GM19468 (cell line): Measurements from ENCODE around the gene MFN1.

Experiments
- ATAC-seq: cut with Tn5 transposase; IDR thresholded peaks from one replicate; pipeline ENCODE4 v1.9.1; 2021; ENCODE audit warnings: mild to moderate bottlenecking, moderate library complexity, moderate number of reproducible peaks; ENCODE audit not compliant: unreplicated experiment; ENCODE audit errors: extremely low read depth

Gene MFN1

DNA sequence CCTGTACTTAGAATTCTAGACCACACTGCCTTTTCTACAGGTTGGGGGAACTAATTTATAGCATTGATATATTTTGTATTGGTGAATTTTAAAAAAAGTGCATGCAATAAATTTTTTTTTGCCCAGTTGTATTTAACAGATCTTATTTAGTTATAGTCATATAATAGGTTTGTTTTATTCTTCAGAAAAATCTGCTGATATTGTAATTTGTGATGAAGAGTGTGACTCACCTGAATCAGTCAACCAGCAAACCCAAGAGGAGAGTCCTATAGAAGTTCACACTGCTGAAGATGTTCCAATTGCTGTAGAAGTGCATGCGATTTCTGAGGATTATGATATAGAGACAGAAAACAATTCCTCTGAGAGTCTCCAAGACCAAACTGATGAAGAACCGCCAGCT lies 14.4 kb upstream of the MFN1 start:
- no peak for ATAC-seq

DNA sequence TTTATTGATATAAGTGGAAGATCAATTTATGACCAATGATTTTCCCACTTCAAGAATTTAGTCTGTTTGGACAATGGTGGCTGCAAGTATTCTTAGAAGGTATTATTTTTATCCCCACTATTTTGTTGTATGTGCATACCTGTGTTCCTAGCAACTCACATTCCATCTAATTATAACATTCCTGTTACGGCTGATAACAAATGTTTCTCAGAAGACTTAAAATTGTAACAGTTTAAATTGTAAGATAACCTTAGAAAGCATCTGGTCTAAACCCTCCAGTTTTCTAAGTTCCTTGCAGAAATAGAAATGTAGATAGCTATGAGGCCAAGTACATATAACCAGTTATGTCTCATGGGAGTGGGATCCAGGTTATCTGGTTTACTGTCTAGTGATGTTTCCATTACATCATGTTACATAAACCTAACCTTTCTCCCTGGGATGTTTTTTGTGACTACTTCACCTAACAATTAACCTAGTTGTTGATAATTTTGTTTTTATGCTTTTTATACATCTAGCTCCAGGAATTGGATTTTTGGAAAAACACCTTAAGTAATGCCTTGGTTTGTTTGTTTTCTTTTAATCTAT lies 11.1 kb upstream of the MFN1 start:
- ATAC-seq = no peak

DNA sequence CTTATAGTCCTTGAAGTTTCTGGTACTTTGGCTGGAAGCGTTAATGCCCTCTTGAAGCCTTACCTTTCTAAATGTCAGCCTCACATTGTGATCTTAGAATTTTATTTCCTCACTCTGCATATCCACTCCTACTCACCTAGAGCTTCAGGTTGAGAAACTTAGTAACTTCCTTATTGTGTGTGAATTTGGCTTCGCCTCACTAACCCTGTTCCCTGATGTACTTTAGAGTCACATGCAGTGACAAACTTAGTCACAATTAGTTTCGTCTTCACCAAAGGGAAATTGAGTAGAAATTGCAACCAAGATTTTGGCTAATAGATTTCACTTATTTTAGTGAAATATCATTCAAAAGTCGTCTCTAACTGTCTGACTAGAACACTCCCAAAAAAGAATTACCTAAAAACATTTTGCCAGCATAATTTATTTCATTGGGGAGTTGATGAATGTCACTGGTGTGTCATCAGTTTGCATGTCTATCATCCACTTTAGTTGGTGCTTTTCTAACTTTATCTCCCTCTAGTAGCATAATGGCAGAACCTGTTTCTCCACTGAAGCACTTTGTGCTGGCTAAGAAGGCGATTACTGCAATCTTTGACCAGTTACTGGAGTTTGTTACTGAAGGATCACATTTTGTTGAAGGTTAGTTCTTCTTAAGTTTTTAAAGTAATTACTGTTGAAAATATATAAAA lies 960 bp downstream of the MFN1 start:
- peak; percentile 57 for ATAC-seq

DNA sequence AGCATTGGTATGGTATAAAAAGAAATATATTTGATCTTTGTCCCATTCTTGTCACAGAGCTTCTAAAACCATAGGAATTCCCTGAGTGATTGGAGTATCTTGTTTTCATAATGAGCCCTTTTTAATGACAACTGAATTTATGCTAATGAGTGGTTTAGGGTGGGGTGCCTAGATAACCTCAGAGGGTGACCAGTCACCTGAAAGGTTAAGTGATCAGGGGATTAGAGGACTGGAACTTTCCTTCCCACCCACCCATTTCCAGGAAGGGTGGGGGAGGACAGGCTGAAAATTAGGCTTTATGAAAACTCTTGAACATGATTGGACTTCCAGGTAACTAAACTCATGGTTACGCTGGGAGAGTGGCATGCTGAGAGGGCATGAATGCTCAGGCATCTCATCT lies 8.5 kb downstream of the MFN1 start:
- ATAC-seq = no peak

DNA sequence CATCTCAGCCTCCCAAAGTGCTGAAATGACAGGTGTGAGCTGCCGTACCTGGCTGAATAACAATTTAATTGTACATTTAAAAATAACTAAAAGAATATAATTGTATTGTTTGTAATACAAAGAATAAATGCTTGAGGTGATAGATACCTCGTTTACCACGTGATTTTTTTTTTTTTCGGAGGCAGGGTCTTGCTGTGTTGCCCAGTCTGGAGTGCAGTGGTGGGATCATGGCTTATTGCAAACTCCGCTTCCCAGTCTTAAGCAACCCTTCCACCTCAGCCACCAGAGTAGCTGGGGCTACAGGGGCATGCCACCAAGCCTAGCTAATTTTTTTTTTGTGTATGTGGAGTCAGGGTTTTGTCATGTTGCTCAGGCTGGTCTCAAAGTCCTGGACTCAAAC lies 15.8 kb downstream of the MFN1 start:
- ATAC-seq = no peak

DNA sequence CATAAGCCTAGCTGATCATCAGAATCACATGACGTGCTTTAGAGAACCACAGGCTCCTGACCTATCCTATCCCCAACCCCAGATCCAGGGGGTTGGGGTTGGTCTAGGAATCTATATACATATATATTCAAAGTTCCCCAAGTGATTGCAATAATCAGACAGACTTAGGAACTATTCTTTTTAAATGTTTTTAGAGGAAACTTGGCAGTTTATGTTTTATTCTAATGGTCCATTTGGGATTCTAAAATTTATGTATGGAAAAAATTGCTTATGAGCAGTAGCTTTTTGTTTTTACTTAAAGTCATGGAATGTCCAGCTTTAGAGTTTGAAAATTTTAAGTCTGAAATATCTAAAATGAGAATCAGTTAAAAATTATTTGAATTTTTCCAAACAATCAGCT lies 22.1 kb downstream of the MFN1 start:
- no peak for ATAC-seq

DNA sequence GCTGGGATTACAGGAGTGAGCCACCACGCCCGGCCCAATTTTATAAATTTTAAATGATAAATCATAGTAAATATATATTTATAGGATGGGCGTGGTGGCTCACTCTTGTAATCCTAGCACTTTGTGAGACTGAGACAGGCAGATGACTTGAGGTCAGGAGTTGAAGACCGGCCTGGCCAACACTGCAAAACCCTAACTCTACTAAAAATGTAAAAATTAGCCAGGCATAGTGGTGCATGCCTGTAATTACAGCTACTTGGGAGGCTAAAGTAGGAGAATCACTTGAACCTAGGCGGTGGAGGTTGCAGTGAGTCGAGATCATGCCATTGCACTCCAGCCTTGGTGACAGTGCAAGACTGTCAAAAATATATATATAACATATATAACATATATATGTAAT lies 26.4 kb downstream of the MFN1 start:
- no peak for ATAC-seq

DNA sequence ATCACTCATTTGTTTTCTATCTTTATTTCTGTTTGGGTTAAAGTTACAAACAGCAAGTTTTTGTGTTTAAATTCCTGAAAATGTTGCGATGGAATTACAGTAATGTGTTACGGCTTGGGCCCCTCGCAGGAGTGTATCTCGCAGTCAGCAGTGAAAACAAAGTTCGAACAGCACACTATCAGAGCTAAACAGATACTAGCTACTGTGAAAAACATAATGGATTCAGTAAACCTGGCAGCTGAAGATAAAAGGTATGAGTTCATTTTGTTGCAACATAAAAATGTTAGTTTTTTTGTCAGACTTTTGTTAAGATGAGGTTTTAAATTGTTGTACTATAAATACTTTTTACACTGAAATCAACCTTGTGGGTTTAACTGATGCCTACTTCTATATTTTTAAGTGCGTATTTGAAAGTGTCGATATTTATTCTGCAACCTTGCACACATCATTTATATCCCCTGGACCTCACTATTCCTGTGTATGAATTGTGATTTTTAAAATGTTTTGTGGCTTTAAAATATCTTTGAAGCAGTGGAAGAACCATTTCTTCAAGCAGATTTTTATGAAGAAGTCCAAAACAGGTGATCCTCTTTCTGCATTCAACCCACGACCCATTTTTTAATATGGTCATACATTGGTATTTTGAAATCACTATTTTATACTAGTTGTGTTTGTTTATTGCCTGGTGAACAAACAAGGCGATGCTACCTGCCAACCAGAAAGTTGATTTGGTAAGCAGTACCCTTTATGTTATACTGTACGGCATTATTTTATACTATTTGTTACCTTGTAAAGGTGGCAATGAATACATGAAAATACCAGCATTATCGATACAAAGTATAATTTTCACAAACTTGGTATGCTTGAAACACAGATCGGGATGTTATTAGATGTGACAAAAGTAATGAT lies 27.8 kb downstream of the MFN1 start:
- no peak for ATAC-seq

DNA sequence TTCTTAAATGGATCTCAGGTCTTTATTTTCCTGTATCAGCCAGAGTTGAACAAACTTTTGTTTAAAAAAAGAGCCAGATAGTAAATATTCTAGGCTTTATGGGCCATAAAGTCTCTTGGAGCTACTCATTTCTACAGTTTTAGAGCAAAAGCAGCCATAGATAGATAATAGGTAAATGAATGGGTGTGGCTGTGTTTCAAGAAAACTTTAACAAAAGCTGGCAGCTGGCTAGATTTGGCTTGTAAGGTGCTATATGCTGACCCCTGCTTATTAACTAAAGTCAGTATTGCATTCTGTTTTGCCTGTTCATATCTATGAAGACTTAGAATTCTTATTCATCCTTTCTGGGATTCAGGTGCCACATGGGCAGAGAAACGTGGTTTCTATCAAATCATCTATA lies 29.0 kb downstream of the MFN1 start:
- no peak for ATAC-seq

DNA sequence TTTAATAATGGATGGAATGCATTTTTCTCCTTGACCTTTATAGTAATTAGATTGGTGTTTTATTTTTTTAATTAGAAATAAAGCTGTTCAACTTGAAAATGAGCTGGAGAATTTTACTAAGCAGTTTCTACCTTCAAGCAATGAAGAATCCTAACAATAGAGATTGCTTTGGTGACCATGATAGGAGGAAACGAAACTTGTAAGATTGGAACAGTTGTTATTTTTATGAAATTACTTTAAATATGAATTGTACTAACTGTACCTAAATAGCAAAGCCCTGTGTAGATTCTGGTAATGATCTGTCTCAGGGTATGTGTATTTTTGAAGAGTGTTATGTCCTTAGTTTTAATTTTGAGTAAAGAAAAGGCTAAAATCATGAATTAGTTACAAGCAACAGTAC lies 44.4 kb downstream of the MFN1 start:
- ATAC-seq = no peak

DNA sequence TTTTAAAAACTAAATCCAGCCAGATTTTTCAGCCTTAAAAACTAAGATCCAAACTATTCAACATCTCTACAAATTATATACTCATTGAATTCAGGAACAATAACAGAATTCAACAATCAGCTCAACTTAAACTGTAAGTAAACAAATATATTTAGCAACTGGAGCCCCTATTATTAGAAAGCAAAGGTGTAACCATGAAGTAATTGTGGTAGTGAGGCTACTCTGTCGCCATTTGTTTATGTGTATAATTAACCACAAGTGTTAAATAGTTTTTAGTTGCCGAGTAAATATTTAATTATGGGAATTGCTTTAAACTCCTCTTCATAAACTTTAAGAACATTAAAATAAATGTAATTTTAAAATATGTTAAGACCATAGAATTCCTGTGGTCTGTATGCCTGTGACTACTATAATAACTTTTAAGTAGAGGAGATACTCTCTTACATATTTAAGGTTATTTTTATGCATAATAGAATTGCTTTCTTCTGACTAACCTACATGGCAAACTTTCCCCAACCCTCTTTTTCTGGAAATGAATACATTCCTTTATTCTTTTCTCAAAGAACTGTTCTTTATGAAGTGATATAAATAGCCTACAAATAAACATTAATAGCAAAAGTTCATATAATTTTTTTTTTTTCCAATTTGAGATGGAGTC lies 51.2 kb downstream of the MFN1 start:
- no peak for ATAC-seq

DNA sequence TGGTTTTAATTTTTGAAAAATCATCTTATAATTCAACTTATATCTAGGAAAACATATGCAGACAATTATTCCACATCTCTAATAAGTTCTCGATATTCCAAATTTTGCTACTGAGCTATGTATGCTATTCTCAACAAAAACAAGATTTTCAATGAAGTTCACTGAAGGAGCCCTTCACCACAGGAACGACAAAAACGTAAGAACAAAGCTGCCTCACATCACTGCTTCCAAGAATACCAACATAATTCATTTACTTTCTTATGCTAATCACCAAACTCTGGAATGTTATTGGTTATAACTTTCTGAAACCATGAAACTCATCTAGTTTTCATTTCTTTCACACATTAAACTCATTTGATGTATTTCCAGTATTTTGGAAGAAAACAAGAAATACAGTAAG lies 54.1 kb downstream of the MFN1 start:
- no peak for ATAC-seq

DNA sequence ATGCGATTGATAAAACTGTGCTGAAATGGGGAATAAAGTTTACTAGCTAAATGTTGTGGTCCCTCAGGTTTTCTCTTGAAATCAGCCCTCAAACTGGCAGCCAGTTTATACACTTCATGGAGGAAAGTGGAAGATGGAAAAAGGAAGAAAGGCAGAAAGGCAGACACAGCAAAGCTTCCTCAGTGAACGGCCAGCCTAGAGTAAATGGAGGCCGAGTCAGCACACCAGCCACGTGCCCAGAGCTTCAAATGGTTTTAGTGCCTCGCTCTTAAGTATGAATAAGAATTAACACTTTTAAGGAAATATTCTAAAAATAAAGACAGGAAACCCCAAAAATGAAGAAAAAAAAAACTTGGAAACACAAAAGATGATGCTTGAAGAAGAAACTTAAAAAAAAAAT lies 55.5 kb downstream of the MFN1 start:
- ATAC-seq = no peak

DNA sequence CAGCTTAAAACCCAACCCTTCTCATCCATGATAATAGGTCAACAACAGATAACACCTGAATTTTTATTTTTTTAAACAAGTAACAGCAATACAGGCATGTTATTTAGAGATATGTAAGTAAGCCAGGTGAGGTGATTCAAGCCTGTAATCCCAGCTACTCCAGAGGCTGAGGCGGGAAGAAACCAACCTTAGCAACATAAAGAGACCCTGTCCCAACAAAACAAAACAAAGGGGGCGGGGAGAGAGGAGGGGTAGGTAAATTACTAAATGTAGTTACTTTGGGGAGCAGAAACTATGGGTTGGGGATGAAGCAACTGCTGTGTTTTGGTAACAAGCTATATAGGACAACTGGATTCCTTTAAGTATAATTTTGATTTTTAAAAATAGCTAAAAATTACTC lies 56.8 kb downstream of the MFN1 start:
- no peak for ATAC-seq

DNA sequence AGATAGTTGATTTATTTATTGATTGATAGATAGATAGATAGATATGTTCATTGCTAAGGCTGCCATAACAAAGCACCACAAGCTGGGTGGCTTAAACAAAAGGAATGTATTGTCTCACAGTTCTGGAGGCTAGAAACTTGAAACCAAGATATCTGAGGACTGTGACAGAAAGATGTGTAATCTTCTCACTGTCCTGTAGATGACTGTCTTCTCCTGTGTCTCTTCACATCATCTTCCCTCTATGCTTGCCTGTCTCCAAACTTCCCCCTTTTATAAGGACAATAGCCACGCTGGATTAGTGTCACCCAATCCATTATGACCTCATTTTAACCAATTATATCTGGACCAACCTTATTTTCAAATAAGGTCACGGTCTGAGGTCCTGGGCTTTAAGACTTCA lies 62.8 kb downstream of the MFN1 start:
- no peak for ATAC-seq

DNA sequence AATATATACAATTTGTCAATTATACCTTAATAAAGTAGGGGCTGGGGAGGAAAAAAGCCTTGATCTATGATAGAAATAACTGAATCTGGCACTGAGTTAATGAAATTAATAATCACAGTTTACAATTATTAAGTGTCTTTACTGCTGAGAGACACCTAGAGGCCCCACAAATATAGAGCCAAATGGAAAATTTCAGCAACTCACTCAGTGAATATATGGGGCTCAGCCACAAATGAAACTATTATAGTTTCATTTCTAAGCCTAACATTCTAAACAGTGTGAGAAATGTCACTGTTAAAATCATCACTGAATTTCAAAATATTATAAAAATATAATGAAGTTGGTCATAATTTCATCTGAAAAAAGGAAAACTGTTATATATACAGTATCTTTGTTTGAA lies 63.5 kb downstream of the MFN1 start:
- ATAC-seq = no peak

DNA sequence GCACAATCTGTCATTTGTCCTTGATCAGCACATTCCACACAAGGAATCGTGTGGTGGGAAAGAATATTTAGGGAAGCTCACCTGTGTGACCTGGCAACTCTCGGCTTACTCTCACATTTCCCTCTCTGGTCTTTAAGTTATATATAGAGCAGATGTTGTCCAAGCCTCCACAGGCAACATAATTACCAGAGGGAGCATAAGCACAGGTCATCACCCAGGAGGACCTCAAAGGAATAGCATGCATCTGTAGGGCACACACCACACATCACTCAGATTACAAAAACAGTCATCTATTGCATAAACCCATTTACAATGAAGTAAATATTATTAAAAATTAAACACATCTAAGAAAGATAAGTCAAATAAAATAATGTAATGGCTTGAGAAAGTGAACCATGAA lies 67.3 kb downstream of the MFN1 start:
- no peak for ATAC-seq

DNA sequence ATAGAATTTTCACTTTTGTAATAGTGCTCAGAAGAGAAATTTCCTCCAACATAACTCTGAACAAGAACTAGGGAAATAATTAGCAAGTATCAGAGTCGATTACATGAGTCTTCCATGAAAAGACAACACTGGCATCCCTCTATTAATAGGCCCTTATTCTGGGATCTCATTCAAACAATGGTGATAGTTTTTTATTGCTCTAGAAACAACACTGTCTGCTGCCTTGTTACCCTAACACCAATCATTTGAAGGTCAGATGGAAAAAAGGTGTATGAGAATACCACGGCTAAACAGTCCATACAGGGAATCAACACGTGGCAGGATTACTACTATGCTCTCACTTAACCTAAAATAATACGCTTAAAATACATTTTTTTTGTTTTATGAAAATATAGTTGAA lies 67.9 kb downstream of the MFN1 start:
- no peak for ATAC-seq

DNA sequence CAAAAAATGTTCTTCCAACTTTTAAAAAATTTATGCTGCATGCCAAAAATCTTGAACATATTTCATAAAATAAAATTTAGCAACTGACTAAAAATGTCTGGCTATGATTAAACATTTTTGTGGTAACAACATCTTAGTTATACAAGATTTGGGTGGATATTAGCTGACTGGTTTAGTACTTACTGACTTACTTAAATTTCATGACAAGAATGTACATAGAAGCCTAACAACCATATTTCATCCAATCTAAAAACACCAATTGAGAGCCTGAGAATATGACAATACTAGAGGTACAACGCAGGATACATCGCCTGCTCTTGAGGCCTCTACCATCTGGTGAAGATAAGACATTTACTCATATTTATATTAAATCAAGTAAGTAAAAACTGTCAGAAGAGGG lies 69.2 kb downstream of the MFN1 start:
- no peak for ATAC-seq

DNA sequence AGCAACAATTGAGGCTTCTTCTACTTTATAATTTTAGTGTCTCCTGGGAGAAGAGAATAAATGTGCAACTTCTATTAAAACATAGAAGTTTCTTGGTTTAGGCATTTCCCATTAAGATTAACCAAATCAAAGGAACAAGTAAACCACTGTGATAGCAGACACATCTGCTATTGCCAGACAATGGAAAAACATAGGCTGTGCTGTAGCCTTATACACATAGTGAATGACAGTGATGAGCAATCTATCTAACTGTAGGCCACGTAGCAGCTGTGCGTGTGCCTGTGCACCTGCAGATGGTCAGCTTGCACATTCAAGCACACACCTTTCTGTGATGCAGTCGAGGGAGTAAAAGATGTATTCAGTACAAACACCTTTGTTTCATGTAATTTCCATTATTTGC lies 71.1 kb downstream of the MFN1 start:
- ATAC-seq = no peak

DNA sequence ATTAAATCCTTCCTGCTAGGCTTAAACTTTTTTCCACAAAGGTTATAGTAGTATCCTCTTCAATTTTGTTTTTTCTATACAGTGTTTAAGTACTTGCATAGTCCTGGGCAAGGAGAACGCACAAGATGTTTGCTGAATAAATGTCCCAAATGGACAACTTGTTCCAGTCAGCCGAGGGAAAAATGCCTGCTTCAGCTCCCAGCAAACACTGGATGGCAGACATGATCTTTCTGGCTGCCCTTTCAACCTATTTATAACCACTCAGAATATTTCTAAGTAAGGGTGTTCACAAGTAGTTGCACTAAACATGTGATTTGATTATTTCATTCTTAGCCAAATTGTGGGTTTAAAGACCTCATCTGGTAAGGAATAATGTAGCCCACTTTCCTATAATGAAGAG lies 74.0 kb downstream of the MFN1 start:
- ATAC-seq = no peak
